ENCODE measurements around the gene ANK3.
A peak's percentile ranks its signal among the peaks of the same experiment; 100 is the strongest.

Gene ANK3

DNA sequence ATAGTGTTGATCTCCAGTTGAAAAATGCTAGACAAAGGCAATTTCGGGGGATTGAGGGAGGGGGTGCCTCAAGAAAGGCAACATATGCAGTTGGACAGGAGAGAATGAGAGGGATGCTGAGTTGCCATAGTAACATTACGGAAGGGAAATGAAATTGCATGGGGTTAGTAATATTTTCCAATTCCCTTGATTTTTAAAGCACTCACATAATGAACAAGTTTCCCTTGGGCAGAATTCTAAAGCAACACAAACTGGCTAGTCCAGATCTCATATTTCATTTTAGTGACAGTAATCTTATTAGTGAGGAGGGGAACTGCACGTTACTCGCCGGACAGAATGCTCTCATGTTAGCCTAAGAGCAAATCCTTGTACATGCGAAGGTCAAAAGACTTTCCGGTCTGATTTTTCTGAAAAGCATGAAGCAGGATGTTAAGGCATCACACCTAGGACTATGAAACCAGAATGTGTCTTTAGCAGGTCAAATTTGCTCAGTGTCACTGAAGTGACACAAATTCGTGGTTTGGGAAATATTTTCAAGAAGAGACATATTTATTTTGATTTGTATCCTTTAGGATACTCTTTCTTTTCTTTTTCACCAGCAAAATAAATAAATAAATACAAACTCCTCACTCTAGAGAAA lies 165.5 kb downstream of the ANK3 start:
- no peak for DNase-seq (ENCODE audit: low read depth)

DNA sequence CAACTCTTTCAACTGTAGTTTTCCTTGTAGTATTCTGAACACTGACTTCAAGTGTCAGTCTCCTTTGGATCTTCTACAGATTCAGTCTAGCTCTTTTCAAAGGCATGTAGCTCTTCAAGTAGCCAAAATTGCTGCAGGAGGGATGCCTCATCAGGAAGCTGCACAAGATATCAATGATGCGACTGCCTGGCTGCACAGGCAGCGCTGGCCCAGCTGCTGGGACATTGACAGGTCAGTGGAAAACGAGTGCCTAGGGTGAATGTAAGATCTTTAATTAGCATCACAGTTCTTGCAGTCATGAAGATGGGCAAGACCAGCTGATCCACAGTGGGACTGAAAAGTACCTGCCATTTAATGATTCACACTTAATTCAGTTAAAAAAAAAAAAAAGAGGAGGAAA lies 167.6 kb downstream of the ANK3 start:
- DNase-seq (ENCODE audit: low read depth): no peak

DNA sequence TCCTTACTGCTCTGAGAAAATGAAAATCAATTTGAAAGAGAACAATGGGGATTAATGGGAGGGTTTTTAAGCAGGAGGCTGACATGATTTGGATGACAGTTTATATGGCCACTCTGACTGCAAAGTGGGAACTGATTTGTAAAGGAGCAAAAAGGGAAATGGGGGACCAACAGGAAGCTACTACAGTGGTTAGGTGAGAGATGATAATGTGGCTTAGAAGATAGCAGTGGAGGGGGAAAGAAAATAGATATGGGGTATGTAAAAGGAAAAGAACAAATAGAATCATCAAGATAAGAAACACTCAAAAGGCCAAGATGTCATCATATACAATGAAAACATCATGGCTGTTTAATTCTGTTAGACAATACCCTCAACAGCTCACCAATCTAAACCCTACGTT lies 177.5 kb downstream of the ANK3 start:
- no peak for DNase-seq (ENCODE audit: low read depth)

DNA sequence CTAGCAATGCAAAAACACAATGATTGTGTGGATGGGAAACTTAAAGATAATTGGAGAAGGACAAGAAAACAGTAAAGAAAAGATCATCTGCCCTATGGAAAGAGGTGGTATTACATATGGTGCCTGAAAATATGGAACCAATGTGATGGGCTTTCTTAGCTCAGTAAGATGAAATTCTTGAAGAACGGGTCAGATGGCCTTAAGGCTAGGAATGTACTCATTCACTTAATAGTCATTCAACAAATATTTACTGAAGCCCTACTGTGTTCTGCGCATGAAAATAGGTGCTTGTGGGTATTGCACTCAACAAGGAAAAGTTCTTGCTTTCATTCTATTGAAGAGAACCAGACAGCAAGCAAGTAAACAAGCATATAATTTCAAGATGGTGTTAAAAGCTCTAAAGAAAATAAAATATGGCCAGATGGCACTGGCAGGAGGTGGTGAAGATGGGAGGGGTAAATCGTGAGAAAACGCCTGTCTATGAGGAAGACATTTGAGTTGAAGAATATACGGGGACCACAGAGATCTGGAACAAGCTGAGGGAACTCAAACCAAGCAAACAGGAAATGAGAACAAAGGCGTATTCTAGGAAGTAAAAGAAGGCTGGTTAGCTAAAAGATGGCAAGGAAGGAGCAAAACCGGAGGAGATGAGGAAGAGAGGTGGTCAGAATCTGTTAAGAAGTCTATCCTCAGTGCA lies 179.7 kb downstream of the ANK3 start:
- DNase-seq (ENCODE audit: low read depth): no peak

DNA sequence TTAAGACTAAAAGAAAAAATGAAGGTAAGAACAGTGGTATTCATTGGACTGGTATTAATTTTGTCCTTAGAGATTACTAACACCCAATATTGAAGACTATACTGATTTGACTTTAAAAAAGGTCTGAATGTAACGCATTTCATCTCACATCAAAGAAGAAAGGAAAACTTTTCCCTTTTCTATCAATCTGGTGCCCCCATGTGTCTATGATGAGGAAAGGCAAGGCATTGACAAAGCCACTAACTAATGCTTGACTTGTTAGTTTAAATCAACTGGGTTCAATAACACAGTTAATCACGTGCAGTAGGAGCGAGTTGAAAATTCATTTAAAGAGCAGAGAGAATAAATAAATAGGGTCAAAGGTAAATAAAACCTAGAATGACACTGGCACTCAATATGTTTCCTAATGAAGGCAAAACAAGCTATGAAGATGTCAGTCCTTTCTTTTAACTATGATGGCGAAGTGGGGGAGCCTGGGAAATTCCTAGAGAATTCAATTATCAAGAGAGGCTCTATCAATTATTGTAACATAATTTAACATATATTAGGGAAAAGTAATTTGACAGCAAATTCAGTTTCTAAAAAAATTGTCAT lies 180.9 kb downstream of the ANK3 start:
- DNase-seq (ENCODE audit: low read depth): peak; percentile 38

DNA sequence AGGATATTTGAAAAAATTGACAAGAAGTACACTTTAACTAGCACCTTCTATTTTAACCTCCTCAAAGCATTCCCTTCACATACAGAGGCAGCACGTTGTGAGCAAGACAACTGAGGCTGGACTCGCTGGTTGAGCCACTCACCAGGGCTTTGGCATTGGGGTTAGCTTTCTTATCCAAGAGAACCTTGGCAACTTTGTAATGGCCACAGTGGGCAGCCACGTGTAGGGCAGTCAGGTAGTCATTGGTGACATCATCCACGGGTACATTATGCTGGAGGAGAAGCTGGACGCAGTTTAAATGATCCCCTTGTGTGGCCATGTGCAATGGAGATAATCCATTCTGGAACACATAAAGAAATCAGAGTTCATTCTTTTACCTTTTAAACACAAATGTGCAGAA lies 181.8 kb downstream of the ANK3 start:
- no peak for DNase-seq (ENCODE audit: low read depth)

DNA sequence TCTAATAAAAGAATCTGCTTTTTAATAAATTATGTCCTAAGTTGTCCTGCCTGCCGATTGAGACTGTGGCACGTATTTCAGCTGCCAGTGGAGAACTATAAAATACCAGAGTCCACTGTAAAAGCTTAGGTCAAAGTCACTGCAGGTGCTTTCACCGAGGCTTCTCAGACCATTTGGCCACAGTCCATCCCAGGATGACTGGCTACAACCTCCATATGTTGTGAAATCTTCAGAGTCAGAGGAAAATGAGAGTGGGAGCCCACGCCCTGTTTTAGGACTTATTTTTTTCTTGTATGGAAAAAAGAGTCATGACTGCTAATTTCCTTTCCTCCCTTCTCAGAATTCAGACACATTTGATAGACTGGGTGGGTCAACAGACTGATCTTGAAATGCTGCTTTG lies 182.9 kb downstream of the ANK3 start:
- DNase-seq (ENCODE audit: low read depth): no peak

DNA sequence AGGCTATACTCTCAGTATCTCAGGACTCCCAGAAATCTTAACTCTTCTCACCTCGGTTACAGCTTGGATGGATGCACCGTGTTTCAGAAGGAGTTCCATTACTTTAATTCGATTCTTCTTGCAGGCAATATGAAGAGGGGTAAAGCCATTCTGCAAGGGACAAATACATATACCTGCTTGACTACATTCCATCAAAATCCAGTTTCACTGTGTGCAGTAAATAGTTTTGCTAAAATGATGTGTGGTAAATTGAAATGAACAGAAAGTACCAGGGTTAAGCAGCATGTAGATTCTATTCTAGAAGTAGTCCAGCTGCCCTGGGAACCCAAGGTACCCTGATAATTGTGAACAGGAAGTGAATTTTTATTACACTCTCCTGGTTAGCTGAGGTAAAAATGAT lies 183.9 kb downstream of the ANK3 start:
- no peak for DNase-seq (ENCODE audit: low read depth)

DNA sequence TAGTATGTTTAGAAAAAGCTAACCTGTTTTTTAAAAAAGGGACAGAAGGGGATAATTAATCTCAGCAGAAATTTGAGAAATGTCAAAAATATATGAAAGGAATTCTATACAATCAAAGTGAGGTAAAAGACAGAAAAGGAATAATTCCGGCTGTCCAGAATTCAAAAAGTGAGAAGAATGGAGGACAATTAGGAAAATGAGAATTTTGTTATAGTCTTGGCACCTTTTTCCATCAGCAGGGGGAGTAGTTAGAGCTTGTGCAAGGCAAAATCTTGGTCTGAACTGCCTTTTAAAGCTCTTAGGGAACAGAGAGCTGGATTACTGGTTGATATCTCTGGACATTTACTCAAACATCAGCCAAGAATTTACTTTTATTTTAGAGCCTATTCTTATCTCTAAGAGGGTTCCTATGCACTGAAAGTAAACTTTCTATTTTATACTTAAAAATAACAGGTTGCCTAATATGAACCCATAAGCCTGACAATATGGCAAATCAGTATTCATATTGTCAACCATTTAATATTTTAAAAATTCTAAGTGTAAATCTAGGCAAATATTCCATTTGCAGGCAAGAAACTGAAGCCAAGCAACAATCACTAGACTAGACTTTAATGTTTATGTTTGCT lies 185.6 kb downstream of the ANK3 start:
- peak; percentile 21 for DNase-seq (ENCODE audit: low read depth)

DNA sequence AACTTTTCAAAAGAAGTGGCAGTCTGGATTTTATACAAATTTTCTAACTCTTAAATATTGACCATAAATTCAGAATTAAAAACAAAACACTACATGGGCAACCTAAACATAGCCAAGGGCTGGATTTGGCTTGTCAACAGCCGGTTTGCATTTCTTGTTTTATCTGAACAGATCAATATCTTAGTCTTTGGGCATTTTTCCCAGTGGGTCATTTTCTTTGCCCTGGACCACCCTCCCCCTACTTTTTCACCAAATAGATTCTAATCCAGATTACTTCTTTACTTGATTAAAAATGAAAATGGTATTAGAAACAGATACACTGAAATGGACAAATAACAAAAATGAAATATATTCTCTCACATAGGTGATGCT lies 189.0 kb downstream of the ANK3 start:
- DNase-seq (ENCODE audit: low read depth): no peak

DNA sequence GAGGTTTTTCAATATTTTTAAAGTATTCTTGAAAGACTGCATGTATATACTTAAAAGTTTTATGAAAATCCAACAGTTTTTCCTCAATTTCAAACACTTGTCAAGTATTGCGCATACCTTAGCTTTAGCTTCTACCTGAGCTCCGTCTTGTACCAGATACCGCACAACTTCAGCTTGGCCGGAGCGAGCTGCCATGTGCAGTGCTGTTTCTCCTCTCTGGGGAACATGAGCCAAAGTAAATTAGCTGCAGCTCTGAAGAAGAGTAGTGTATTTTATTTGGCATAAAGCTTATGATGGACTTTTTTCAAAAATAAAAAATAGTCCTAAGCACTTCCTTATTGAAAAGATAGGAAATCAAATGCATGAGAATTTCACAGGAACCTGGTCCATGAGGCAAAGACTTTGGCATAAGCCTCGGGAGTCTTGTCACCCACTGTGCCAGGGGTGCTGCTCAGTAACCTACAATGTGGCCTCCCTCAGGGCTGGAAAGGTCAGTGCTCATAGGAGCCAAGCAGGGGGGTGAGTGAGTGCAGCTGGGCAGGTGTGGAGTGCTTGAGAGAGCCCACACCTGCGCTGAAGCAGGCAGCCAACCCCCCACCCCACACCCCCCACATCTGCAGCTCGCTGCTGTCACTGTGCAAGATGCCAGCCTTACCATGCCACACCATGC lies 189.5 kb downstream of the ANK3 start:
- DNase-seq (ENCODE audit: low read depth): no peak

DNA sequence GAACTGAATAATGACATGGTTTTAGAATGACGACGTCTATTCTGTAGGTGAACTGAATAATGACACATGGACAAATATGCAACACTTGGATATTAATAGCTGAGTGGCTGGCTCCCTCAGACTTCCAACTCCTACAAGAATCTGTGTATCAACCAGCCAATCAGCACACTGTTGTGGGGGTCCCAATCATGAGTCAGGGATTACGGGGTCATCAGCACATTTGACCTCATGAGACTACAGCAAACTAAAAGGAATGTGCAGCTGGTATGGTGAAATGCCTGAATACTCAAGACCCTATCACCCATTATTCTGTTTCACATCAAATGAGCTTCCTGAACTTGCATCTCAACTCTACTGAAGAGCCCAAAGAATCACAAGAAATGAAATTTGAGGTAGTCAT lies 192.5 kb downstream of the ANK3 start:
- DNase-seq (ENCODE audit: low read depth): no peak

DNA sequence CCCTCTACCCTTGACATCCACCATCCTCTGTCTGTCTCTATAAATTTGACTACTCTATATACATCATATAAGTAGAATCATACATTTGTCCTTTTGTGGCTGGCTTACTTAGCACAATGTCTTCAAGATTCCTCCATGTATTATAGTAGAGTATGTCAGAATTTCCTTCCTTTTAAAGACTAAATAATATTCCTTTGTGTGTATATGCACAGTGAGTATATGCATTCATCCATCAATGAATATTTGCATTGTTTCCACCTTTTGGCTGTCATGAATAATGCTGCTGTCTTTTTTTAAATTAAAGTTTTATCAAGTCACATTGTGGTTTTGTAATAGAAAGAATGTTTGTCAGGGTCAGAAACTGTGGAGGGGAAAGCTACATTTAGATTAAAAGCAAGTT lies 195.3 kb downstream of the ANK3 start:
- no peak for DNase-seq (ENCODE audit: low read depth)

DNA sequence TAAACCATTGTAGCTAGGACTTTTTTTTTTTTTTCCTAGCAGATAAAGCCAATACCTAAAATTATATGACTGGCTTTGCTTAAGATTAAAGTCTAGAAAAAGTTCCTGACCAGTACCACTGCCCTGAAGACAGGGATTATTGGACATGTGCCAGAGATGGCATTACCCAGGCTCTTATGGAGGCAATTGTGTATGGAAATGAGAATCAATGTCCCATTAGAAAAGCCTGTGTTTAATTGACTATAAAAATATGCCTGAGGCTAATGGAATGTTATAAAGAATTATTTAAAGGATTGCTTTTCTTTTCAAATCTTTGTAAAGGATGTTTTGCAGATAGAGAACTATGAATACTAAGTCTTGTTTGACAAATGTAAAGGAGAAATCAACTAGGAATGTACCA lies 196.7 kb downstream of the ANK3 start:
- DNase-seq (ENCODE audit: low read depth): no peak

DNA sequence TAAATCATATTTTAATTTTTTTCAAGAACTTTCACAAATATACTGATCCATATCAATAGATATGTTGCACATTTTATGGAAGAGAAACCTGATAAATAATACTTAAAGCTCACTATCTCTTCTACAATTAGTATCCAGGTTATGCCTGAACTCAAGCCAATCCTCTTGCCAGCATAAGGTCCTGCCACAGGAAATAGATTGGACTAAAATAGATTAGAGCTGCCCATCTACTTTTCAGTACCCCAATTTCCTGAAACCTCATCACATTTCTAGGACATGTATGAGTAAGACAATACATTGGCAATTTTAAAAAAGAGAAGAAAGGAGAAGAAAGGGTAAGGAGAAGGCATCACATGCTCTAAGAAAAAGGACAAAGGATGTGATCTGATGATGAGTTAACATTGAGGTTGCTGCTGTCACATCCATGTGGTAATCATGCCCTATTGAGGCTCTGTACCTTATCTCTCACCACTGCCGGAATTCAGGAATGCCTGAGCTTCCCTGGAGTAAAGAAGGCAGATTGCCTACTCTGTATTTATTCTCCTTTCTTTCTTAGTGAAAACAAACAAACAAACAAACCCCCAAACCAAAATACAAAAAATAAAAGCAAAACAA lies 199.7 kb downstream of the ANK3 start:
- no peak for DNase-seq (ENCODE audit: low read depth)

DNA sequence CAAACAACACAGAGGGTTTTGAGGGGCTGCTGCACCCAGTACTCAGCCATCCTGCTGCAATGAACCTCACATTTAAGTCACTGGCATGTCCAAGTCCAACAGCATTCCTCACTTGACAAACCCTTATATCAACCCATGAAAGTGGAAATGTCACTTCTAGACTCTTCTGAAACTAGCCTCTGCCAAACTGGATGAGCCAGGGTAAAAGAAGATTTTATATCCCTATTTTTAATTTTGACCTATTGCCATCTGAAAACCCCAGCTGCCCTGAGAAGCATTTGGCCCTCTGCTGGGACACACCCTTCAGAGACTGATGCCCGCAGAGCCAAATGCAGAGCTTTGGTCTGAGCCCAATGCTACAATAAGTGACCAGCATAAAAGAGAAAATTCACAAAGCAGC lies 201.1 kb downstream of the ANK3 start:
- DNase-seq (ENCODE audit: low read depth): no peak

DNA sequence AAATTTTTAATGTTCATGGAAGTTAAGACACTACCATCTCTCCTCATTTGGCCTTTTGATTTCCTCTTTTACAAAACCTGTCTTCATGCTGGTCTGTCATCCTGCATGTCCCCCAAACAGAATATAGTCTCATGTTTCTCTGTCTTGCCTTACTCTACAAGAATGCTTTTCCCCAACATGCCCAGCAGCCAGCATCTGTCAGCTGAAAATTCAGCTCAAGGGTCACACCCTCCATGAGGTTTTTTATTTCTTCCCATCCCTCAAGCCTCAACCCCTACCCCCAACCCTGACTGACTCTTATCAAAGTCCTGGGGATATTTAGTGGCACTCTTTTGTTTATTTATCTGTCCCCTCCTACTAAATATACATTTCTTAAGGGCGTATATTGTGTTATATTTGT lies 202.0 kb downstream of the ANK3 start:
- no peak for DNase-seq (ENCODE audit: low read depth)

DNA sequence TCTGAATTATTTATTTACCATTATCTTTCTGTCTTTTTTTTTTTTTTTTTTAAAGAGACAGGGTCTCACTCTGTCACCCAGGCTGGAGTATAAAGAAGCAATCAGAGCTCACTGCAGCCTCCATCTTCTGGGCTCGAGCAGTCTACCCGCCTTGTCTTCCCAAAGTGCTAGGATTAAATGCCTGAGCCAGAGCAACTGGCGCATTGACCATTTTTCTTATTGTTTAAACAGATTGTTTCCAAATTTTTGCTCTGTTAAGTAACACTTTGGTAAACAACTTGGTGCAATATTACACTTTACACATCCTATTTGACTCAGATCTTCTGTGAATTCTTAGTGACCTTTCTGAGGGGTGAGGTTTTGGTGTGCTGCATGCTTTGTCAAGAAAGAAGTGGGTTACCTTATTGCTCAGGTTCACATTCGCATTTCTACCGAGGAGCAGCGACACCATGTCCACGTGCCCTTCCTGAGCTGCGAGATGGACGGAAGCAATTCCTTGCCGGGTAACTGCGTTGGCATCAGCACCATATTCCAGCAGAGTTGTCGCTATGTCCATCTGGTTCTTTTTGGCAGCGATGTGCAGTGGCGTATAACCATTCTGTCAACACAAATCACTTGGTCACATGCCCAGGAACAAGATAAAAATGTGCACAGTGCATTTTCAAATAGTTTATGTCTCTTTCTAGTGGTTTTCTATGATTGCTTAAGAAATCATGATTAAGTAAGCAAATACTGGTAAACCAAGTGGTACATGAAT lies 203.2 kb downstream of the ANK3 start:
- DNase-seq (ENCODE audit: low read depth): peak; percentile 91

DNA sequence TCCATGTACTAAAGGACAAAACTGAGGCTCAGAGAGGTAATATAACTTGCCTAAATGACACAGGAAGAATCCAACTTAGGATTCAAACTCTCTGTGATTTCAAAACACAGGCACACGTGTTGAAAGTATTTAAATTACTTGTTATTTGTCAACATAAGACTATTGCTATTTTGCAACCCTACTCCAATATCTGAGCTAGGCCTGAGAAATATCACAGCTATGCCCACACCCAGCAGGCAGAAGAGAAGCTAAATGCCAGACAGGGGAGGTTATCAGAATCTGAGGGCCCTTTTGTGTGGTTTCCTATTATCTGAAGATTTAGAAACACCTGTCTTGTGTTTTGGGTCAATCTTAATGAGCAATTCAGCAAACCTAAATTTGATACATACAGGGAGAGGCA lies 204.3 kb downstream of the ANK3 start:
- peak; percentile 49 for DNase-seq (ENCODE audit: low read depth)

DNA sequence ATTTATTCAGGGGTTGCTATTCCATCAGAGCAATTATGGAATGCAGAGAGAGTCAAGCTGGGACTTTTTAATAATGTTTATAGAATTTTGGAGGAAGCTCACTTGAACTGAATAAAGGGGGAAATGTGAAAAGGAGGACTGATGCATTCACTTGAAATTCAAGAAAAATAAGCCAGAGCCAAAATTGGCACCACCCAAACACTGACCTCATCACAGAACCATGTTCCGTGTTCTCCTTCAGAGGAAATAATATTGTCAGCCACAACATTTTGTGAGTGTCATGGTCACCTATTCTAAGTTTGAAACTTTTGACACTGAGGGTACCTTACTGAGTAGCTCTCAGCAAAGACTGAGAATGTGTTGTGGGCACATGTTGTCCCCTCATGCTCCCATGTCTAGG lies 207.0 kb downstream of the ANK3 start:
- DNase-seq (ENCODE audit: low read depth): peak; percentile 25

DNA sequence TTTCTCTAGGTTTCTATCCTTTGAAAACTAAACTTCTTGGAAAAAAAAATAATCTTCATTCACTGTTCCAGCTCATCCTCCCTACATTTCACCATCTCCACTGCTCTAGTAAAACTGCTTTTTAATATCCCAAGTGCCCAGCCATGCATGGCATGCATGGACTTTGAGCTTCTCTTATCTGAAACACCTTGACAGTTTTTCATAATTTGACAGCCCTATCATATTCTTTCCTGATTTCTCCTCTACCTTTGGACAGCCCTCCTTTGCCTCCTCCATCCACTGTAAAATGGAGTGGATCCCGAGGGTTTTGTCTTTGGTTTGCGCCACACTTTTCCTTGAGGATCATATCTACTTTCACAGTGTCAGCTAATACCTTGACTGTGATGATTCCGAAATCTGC lies 212.8 kb downstream of the ANK3 start:
- DNase-seq (ENCODE audit: low read depth): no peak
